ENCODE results near the gene DGAT2.

DGAT2 gene

DNA sequence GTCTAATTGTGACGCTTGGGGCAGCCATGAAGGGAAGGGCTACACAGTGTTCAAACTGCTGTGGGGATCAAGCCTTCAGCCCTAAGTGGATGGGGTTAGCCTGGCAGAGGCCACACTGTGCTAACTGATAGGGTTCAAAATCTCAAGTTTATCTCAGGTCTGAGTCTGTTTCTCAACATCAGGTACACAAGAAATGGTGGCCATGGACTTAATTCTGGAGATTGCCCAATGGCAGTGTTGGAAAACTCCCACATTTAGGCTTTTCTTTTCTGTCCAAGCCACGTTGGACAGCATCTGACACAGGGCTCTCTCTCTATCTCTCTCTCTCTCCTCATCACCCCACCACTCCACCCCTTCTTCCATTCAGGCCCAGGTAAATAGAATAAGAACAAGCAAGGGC lies 10.9 kb upstream of the DGAT2 start:
- TF ChIP-seq, protein P1, sequence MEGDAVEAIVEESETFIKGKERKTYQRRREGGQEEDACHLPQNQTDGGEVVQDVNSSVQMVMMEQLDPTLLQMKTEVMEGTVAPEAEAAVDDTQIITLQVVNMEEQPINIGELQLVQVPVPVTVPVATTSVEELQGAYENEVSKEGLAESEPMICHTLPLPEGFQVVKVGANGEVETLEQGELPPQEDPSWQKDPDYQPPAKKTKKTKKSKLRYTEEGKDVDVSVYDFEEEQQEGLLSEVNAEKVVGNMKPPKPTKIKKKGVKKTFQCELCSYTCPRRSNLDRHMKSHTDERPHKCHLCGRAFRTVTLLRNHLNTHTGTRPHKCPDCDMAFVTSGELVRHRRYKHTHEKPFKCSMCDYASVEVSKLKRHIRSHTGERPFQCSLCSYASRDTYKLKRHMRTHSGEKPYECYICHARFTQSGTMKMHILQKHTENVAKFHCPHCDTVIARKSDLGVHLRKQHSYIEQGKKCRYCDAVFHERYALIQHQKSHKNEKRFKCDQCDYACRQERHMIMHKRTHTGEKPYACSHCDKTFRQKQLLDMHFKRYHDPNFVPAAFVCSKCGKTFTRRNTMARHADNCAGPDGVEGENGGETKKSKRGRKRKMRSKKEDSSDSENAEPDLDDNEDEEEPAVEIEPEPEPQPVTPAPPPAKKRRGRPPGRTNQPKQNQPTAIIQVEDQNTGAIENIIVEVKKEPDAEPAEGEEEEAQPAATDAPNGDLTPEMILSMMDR (IDR thresholded peaks at IDR 0.05; ENCODE audit: poor library complexity, severe bottlenecking): no peak
- Histone ChIP-seq H3K9me3 (ENCODE audit: severe bottlenecking) (no peaks in the 10 kb centered on the region), H3K36me3 (ENCODE audit: low read depth) (no peaks in the 10 kb centered on the region), H3K27ac (ENCODE audit: poor library complexity, severe bottlenecking) (no peak overlapping the region), H3K4me3 (ENCODE audit: severe bottlenecking) (no peak overlapping the region), H3K27me3 (ENCODE audit: insufficient read depth, poor library complexity, severe bottlenecking) (no peaks in the 10 kb centered on the region), H3K4me1 (ENCODE audit: insufficient read depth, poor library complexity, severe bottlenecking) (peaks cover 5% of the 10 kb centered on the region)
- DNase-seq (ENCODE audit: low spot score) (no peak), ATAC-seq (ENCODE audit: low read depth) (no peak)

DNA sequence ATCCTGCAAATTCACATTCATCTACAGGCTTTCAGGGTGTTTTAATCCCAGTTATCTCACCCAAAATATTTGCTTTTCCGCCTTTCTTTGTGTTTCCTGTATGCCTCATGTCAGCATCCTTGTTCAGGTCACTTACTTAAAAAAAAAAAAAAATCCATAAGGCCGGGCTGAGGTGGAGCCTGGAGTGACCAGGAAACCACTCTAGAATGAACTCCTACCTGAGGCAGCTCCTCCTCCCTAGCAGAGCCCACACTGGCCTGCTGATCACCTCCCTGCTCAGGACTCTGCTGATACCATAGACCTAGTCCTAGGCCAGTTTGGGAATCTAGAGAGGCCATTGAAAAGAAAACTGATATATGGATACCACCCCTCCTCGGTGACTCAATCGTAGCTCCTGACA lies 8.7 kb upstream of the DGAT2 start:
- Histone ChIP-seq H3K4me3 (ENCODE audit: severe bottlenecking) (no peak overlapping the region), H3K9me3 (ENCODE audit: severe bottlenecking) (no peaks in the 10 kb centered on the region), H3K4me1 (ENCODE audit: insufficient read depth, poor library complexity, severe bottlenecking) (peaks cover 10% of the 10 kb centered on the region), H3K36me3 (ENCODE audit: low read depth) (no peaks in the 10 kb centered on the region), H3K27ac (ENCODE audit: poor library complexity, severe bottlenecking) (no peak overlapping the region), H3K27me3 (ENCODE audit: insufficient read depth, poor library complexity, severe bottlenecking) (no peaks in the 10 kb centered on the region)
- ATAC-seq (ENCODE audit: low read depth): no peak
- TF ChIP-seq, protein P1 (IDR thresholded peaks at IDR 0.05; ENCODE audit: poor library complexity, severe bottlenecking): no peak
- DNase-seq (ENCODE audit: low spot score): no peak

DNA sequence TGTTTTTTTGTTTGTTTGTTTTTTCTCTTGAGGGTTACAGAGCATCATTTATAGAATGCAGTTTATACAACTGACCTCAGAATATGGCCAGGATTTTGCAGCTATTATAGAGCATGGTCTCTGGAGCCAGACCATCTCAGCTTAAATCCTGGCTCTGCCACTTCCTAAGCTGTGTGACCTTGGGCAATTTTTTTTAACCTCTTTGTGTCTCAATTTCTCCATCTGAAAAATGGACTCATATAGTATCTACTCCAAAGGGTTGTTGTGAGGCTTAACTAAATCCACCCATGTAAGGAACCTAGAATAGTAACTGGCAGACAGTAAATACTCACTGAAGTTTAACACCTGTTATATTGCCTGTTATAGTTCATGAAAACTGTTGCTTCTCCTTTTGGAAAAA lies 8.3 kb upstream of the DGAT2 start:
- Histone ChIP-seq H3K27ac (ENCODE audit: poor library complexity, severe bottlenecking) (no peak overlapping the region), H3K9me3 (ENCODE audit: severe bottlenecking) (no peaks in the 10 kb centered on the region), H3K4me3 (ENCODE audit: severe bottlenecking) (no peak overlapping the region), H3K36me3 (ENCODE audit: low read depth) (no peaks in the 10 kb centered on the region), H3K27me3 (ENCODE audit: insufficient read depth, poor library complexity, severe bottlenecking) (no peaks in the 10 kb centered on the region), H3K4me1 (ENCODE audit: insufficient read depth, poor library complexity, severe bottlenecking) (peaks cover 10% of the 10 kb centered on the region)
- TF ChIP-seq, protein P1 (IDR thresholded peaks at IDR 0.05; ENCODE audit: poor library complexity, severe bottlenecking): no peak
- no peak for ATAC-seq (ENCODE audit: low read depth)
- no peak for DNase-seq (ENCODE audit: low spot score)

DNA sequence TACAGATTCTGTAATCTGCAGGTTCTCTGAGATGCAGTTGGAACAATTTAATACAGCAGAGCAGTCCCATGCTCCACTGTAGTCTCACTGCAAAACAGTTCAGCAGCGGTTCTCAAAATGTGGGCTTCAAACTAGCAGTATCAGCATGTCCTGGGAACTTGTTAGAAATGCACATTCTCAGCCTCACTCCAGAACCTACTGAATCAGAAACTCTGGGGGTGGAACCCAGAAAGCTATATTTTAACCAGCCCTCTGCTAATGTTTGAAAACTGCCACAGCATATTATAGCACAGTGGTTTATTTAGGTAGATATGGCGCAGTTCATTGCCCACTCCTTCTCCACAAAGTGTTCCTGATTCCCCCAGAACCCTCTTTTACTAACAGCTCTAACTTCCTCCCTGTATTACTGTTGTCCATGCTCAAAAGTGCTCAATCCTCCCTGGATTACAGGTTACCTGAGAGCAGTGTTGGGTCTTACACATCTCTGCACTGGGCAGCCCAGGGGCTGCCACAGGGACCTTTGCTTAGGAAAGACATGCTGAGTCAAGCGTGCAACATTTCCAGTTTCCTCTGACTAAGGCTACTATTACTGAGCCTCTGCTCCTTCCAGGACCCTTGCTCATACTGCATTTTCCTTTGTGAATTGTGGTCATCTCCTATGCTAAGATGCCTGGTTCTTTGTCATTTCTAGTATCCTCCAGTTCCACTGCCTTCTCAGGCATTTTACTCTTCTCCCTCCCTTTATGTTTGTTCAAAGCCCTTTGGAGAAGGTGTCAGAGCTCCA lies 7.7 kb upstream of the DGAT2 start:
- DNase-seq (ENCODE audit: low spot score): no peak
- no peaks in the 10 kb centered on the region for H3K9me3 ChIP-seq (ENCODE audit: severe bottlenecking)
- H3K27ac ChIP-seq (ENCODE audit: poor library complexity, severe bottlenecking): peak overlapping the region; percentile 9
- TF ChIP-seq, protein P1 (IDR thresholded peaks at IDR 0.05; ENCODE audit: poor library complexity, severe bottlenecking): no peak
- H3K4me3 ChIP-seq (ENCODE audit: severe bottlenecking): no peak overlapping the region
- H3K36me3 ChIP-seq (ENCODE audit: low read depth): no peaks in the 10 kb centered on the region
- no peaks in the 10 kb centered on the region for H3K27me3 ChIP-seq (ENCODE audit: insufficient read depth, poor library complexity, severe bottlenecking)
- ATAC-seq (ENCODE audit: low read depth): peak; percentile 97
- peaks cover 10% of the 10 kb centered on the region for H3K4me1 ChIP-seq (ENCODE audit: insufficient read depth, poor library complexity, severe bottlenecking)

DNA sequence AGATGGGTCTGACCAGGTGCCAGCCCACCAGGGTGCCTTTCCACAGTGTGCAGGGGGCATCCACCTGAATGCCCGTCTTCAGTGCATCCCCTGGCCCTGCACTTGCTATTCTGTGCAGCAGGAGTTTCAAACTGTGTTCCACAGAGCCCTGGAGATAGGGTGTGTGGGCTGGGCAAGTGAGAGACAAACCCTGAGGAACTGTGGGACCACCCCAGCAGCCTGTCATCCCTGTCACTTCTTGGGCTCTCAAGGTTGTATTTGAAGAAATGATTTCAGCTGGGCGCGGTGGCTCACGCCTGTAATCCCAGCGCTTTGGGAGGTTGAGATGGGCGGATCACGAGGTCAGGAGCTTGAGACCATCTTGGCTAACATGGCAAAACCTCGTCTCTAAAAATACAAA lies 6.4 kb upstream of the DGAT2 start:
- no peak overlapping the region for H3K4me3 ChIP-seq (ENCODE audit: severe bottlenecking)
- H3K9me3 ChIP-seq (ENCODE audit: severe bottlenecking): no peaks in the 10 kb centered on the region
- ATAC-seq (ENCODE audit: low read depth) (no peak), DNase-seq (ENCODE audit: low spot score) (no peak)
- TF ChIP-seq, protein P1 (IDR thresholded peaks at IDR 0.05; ENCODE audit: poor library complexity, severe bottlenecking): no peak
- H3K36me3 ChIP-seq (ENCODE audit: low read depth): no peaks in the 10 kb centered on the region
- H3K27me3 ChIP-seq (ENCODE audit: insufficient read depth, poor library complexity, severe bottlenecking): no peaks in the 10 kb centered on the region
- H3K4me1 ChIP-seq (ENCODE audit: insufficient read depth, poor library complexity, severe bottlenecking): peaks cover 10% of the 10 kb centered on the region
- no peak overlapping the region for H3K27ac ChIP-seq (ENCODE audit: poor library complexity, severe bottlenecking)
